NT2/D1 (cell line): ENCODE results near the gene INTS12.

Source experiments
- SUZ12 ChIP-seq: IDR thresholded peaks from 2 replicates; pipeline ENCODE4 v1.6.1; 2011; ENCODE audit not compliant: insufficient read length, insufficient read depth; ENCODE audit errors: extremely low read depth
- YY1 ChIP-seq: IDR thresholded peaks from 2 replicates; pipeline ENCODE4 v1.6.1; 2011; ENCODE audit not compliant: insufficient read length, insufficient read depth
- ZNF274 ChIP-seq: IDR thresholded peaks from 2 replicates; pipeline ENCODE4 v1.6.1; 2011; ENCODE audit warnings: mild to moderate bottlenecking, low read depth, low read length

DNA sequence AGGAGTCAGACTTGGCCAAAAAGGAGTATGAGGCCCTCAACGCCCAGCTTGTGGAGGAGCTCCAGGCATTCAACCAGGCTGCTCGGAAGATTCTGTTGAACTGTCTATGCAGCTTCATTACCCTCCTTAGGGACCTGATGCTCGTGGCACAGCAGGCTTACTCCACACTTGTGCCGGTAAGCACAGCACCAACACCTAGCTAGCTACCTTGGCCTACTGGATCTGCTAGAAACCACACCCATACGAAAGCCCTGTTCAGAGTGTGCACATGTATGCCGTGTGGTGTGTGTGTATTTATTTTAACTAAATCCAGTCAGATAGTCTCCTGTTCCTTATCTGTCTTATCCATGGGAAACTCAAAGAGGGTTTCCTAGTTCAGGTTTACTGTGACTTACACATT, 49.3 kb downstream of the INTS12 start:
- TF ChIP-seq ZNF274 (no peak), YY1 (no peak), SUZ12 (no peak)
